K562 (cell line): Measurements from ENCODE around the gene PANX1. TPM values are rescaled to one million over a fixed set of nuclear protein-coding genes. Genes with fewer than 3 reads are reported as not detected.

ENCODE experiments used
- ATAC-seq: fragments of 200-7000 bp; cut with Tn5 transposase; 3 replicates; pipeline ENCODE4 v1.9.1; 2020; ENCODE audit warnings: moderate library complexity
- BruUV-seq: library from RNA; stranded (reverse); fragments of 400-500 nt; replicated peaks from 2 replicates; lab custom pipeline; 2021; lab: Mats Ljungman, UMichigan
- CTCF ChIA-PET: fragments of 300-600 bp; formaldehyde crosslinking; extraction: SDS; loops from one replicate; lab custom pipeline; 2021; ENCODE audit warnings: low intra/inter-chr PET ratio; lab: Yijun Ruan, JAX
- POLR2A ChIA-PET: fragments of 300-600, 350-650 bp; sonication (Branson Sonifier 250); formaldehyde crosslinking; extraction: SDS; loops from one replicate; lab custom pipeline; 2021; ENCODE audit warnings: antibody characterized with exemption, inconsistent platforms; lab: Yijun Ruan, JAX
- DNase-seq, 4 experiments: peaks; one replicate each; pipeline versions ENCODE4 v3.0.0 to v3.0.0-alpha.2; 2011 to 2018; ENCODE audit warnings: low spot score in 3 of 4, mixed read lengths in 3 of 4; ENCODE audit errors: extremely low read depth in 1 of 4
- FAIRE-seq: peaks from 2 replicates; lab custom pipeline; 2011; peaks lifted over from hg19 to GRCh38; lab: Jason Lieb, UNC
- H2AFZ ChIP-seq: 2 replicates; pipeline ENCODE4 v1.6.0; 2011; ENCODE audit warnings: low read depth, low read length, control low read depth, inconsistent platforms
- H3K27ac ChIP-seq: fragments of 200-600 bp; 3 replicates; pipeline ENCODE4 v1.8.0; 2011; ENCODE audit warnings: low read depth, mild to moderate bottlenecking, control low read depth, inconsistent platforms, low read length, moderate library complexity, mixed read lengths; ENCODE audit errors: extremely low read depth
- H3K27me3 ChIP-seq, 2 experiments: fragments of 300-600 bp in 1 of 2; 2 replicates in 1 of 2; 3 replicates in 1 of 2; pipeline versions ENCODE4 v1.6.0 to v1.8.0; 2011; ENCODE audit warnings: inconsistent platforms in 2 of 2, low read length in 2 of 2, mild to moderate bottlenecking in 1 of 2, mixed read lengths in 1 of 2, moderate library complexity in 1 of 2; ENCODE audit not compliant: control insufficient read depth in 2 of 2, insufficient read depth in 2 of 2
- H3K36me3 ChIP-seq: fragments of 300-600 bp; 3 replicates; pipeline ENCODE4 v1.8.0; 2011; ENCODE audit warnings: mild to moderate bottlenecking, low read length, inconsistent platforms; ENCODE audit not compliant: control insufficient read depth, insufficient read depth
- H3K4me1 ChIP-seq, 2 experiments: fragments of 200-600 bp in 1 of 2; replicated peaks in 1 of 2; 2 replicates in 1 of 2; 3 replicates in 1 of 2; pipeline versions ENCODE4 v1.5.1 to v1.8.0; 2011; ENCODE audit warnings: inconsistent platforms in 2 of 2, low read length in 2 of 2, mild to moderate bottlenecking in 1 of 2, mixed read lengths in 1 of 2, moderate library complexity in 1 of 2; ENCODE audit not compliant: control insufficient read depth in 2 of 2, insufficient read depth in 2 of 2
- H3K4me2 ChIP-seq: 2 replicates; pipeline ENCODE4 v1.6.1; 2011; ENCODE audit warnings: low read length, control low read depth, inconsistent platforms, mixed read lengths; ENCODE audit not compliant: insufficient read depth
- H3K4me3 ChIP-seq: fragments of 200-600 bp; sonication (generic), shearing (Covaris generic); 2 replicates; pipeline ENCODE4 v1.5.1; 2016; ENCODE audit warnings: control low read depth, inconsistent platforms
- H3K79me2 ChIP-seq: fragments of 200-600 bp; 3 replicates; pipeline ENCODE4 v1.8.0; 2011; ENCODE audit warnings: low read length, inconsistent platforms; ENCODE audit not compliant: control insufficient read depth, insufficient read depth
- H3K9ac ChIP-seq, 2 experiments: 2 replicates each; pipeline versions ENCODE4 v1.6.0 to v1.6.1; 2011; ENCODE audit warnings: low read depth in 2 of 2, low read length in 2 of 2, control low read depth in 1 of 2, inconsistent platforms in 1 of 2, mild to moderate bottlenecking in 1 of 2, mixed read lengths in 1 of 2; ENCODE audit not compliant: insufficient read depth in 1 of 2
- H3K9me1 ChIP-seq: one replicate; pipeline ENCODE4 v1.6.0; 2011; ENCODE audit warnings: inconsistent platforms, mild to moderate bottlenecking, low read length, moderate library complexity; ENCODE audit not compliant: control insufficient read depth, insufficient read depth
- H3K9me3 ChIP-seq: replicated peaks from 2 replicates; pipeline ENCODE4 v1.5.1; 2011; ENCODE audit warnings: low read depth, low read length, inconsistent platforms; ENCODE audit not compliant: control insufficient read depth, insufficient read depth
- H4K20me1 ChIP-seq: replicated peaks from 2 replicates; pipeline ENCODE4 v1.6.1; 2011; ENCODE audit warnings: low read length, inconsistent platforms, mixed read lengths; ENCODE audit not compliant: control insufficient read depth, insufficient read depth
- ATF1 ChIP-seq, 2 experiments: fragments of 450-650 bp in 1 of 2; IDR thresholded peaks; 2 replicates each; pipeline ENCODE4 v1.6.1; 2016; ENCODE audit warnings: missing compliant biosample characterization in 1 of 2, missing genetic modification characterization in 1 of 2
- C11orf30 ChIP-seq: fragments of 450-650 bp; IDR thresholded peaks from 2 replicates; pipeline ENCODE4 v1.6.1; 2016; ENCODE audit warnings: low read depth, mild to moderate bottlenecking
- CBX1 ChIP-seq: sonication (generic); IDR thresholded peaks from 2 replicates; pipeline ENCODE4 v1.6.1; 2016; ENCODE audit warnings: antibody characterized with exemption, low read depth, mild to moderate bottlenecking
- DIDO1 ChIP-seq: fragments of 450-650 bp; IDR thresholded peaks from 2 replicates; pipeline ENCODE4 v1.6.1; 2016; ENCODE audit warnings: low read depth, missing biosample characterization, missing genetic modification characterization
- ELK3 ChIP-seq: fragments of 450-650 bp; formaldehyde crosslinking; IDR thresholded peaks from 2 replicates; pipeline ENCODE4 v1.4.0; 2020; ENCODE audit warnings: mild to moderate bottlenecking
- HNRNPK ChIP-seq: fragments of 200-400 bp; formaldehyde crosslinking; IDR thresholded peaks from one replicate; pipeline ENCODE4 v1.6.1; 2018; ENCODE audit warnings: mild to moderate bottlenecking, low read depth, low read length; ENCODE audit not compliant: poor library complexity, severe bottlenecking
- KDM1A ChIP-seq, 2 experiments: fragments of 450-650 bp; IDR thresholded peaks; 2 replicates each; pipeline ENCODE4 v1.6.1; 2016; ENCODE audit warnings: mild to moderate bottlenecking in 2 of 2
- KLF6 ChIP-seq: fragments of 250-450 bp; sonication (Bioruptor Pico); IDR thresholded peaks from 2 replicates; pipeline ENCODE4 v1.4.0; 2020; ENCODE audit warnings: mild to moderate bottlenecking, moderate library complexity, borderline replicate concordance
- MCM3 ChIP-seq: fragments of 450-650 bp; IDR thresholded peaks from 2 replicates; pipeline ENCODE4 v1.6.1; 2016
- NCOA4 ChIP-seq: fragments of 450-650 bp; IDR thresholded peaks from 2 replicates; pipeline ENCODE4 v1.6.1; 2018; ENCODE audit warnings: mild to moderate bottlenecking; ENCODE audit not compliant: partially characterized antibody
- NFXL1 ChIP-seq: fragments of 450-650 bp; formaldehyde crosslinking; IDR thresholded peaks from 2 replicates; pipeline ENCODE4 v1.4.0; 2021; ENCODE audit warnings: mild to moderate bottlenecking
- NR2C1 ChIP-seq, 2 experiments: fragments of 450-650 bp; IDR thresholded peaks; 2 replicates each; pipeline ENCODE4 v1.6.1; 2017; ENCODE audit warnings: mild to moderate bottlenecking in 2 of 2, antibody characterized with exemption in 1 of 2, inconsistent platforms in 1 of 2, missing compliant biosample characterization in 1 of 2, missing genetic modification characterization in 1 of 2
- PTBP1 ChIP-seq: fragments of 200-400 bp; formaldehyde crosslinking; IDR thresholded peaks from 2 replicates; pipeline ENCODE4 v1.6.1; 2017; ENCODE audit warnings: low read depth, low read length
- RNF2 ChIP-seq: sonication (generic); IDR thresholded peaks from 2 replicates; pipeline ENCODE4 v1.6.1; 2016
- SRSF3 ChIP-seq: fragments of 200-400 bp; formaldehyde crosslinking; IDR thresholded peaks from 2 replicates; pipeline ENCODE4 v1.6.1; 2016; ENCODE audit warnings: mild to moderate bottlenecking, low read length, moderate library complexity; ENCODE audit not compliant: insufficient read depth
- ZNF311 ChIP-seq: fragments of 250-450 bp; sonication (Bioruptor Pico); IDR thresholded peaks from 2 replicates; pipeline ENCODE4 v1.4.0; 2020; ENCODE audit warnings: mild to moderate bottlenecking, moderate library complexity
- ZZZ3 ChIP-seq: fragments of 450-650 bp; IDR thresholded peaks from 2 replicates; pipeline ENCODE4 v1.6.1; 2016; ENCODE audit warnings: antibody characterized with exemption, mild to moderate bottlenecking, moderate library complexity
- WGBS: fragments of 100-300 bp; shearing (Covaris generic); methylation state at CpG from one replicate; pipeline ENCODE4 v1.1.6; 2016; ENCODE audit warnings: low coverage, mixed read lengths; ENCODE audit not compliant: insufficient coverage; ENCODE audit errors: missing lambda C conversion rate; 5-methylcytosine and 5-hydroxymethylcytosine counted together
- in situ Hi-C: fragments of 300-500 bp; cut with MboI; formaldehyde crosslinking; loops from 4 replicates; pipeline ENCODE4 v1.15.0; 2018; ENCODE audit warnings: inconsistent platforms, mixed read lengths
- intact Hi-C: fragments of 100-400 bp; cut with micrococcal nuclease; formaldehyde crosslinking; loops from 2 replicates; pipeline ENCODE4 v1.14.2; 2022
- polyA plus RNA-seq, 8 experiments: library from polyadenylated mRNA; depleted of rRNA in 4 of 8; stranded (reverse) in 5 of 8; unstranded in 3 of 8; fragments of >200 nt; fragmentation: Nextera tagmentation in 2 of 8; fragmentation: Illumina TruSeq in 1 of 8; extraction: Ambion mirVana in 2 of 8; extraction: Trizol in 1 of 8; gene quantifications; 2 replicates each; pipeline versions ENCODE4 v1.2.1 to v1.2.3, GENCODE V29; 2011 to 2014; ENCODE audit warnings: inconsistent platforms in 1 of 8, missing spikeins in 1 of 8
- total RNA-seq, 7 experiments: library from RNA; depleted of rRNA in 6 of 7; stranded (reverse); fragments of >200 nt in 6 of 7; fragmentation: Illumina TruSeq in 2 of 7; extraction: Trizol in 2 of 7; gene quantifications; 2 replicates each; pipeline versions ENCODE4 v1.2.1 to v1.2.3, GENCODE V29; 2011 to 2021; ENCODE audit warnings: low replicate concordance in 1 of 7
- TF ChIP-seq, protein P1 (sequence below): fragments of 200-400 bp; formaldehyde crosslinking; IDR thresholded peaks from 2 replicates; pipeline ENCODE4 v1.6.1; 2017; ENCODE audit warnings: mild to moderate bottlenecking, low read depth, low read length, moderate library complexity
- TF ChIP-seq, protein P2 (sequence below), 2 experiments: fragments of 250-450 bp in 1 of 2; fragments of 450-650 bp in 1 of 2; sonication (Bioruptor Pico) in 1 of 2; IDR thresholded peaks; 2 replicates each; pipeline versions ENCODE4 v1.6.1 to v1.8.0; 2016 to 2021; ENCODE audit warnings: mild to moderate bottlenecking in 2 of 2, moderate library complexity in 2 of 2, missing compliant biosample characterization in 1 of 2, missing genetic modification characterization in 1 of 2
- TF ChIP-seq, protein P3 (sequence below): fragments of 450-650 bp; formaldehyde crosslinking; IDR thresholded peaks from 2 replicates; pipeline ENCODE4 v1.4.0; 2022; ENCODE audit warnings: mild to moderate bottlenecking, moderate library complexity

PANX1 gene
- total and polyA plus RNA-seq, 9 of the 15 experiments (the other 6 are each of a cell fraction or from before 2014, with no cell fraction given), result 1.9 to 14.8 (median 10.1) TPM

GRCh38 chr11:94144664-94145063 is 16.0 kb downstream of the PANX1 start:
- POLR2A ChIA-PET, result interaction anchor here (0.6 to 1.0 kb wide), 2 partner anchors 9 to 213 kb away, joined by 3 to 5 read pairs; no protein-coding TSS in a partner anchor
- Histone ChIP-seq H3K79me2 (peaks cover 76% of the 10 kb centered on the region), H3K4me3 (no peak overlapping the region), H3K27me3 (no peaks in the 10 kb centered on the region), H3K27ac (no peak overlapping the region), H2AFZ (no peak overlapping the region), H3K9me1 (no peaks in the 10 kb centered on the region), H4K20me1 (no peaks in the 10 kb centered on the region), H3K9me3 (no peaks in the 10 kb centered on the region), H3K9ac (no peak overlapping the region), H3K4me1 (peaks cover 15 to 38% of the 10 kb centered on the region in 2 experiments), H3K4me2 (no peak overlapping the region), H3K36me3 (no peaks in the 10 kb centered on the region)
- BruUV-seq, result no TSS peak
- CTCF ChIA-PET, result no interaction called here
- ATAC-seq, result no peak
- FAIRE-seq, result no peak
- intact Hi-C loops (no loop called here), in situ Hi-C loops (no loop called here)
- WGBS, result 55% methylated on average over 1 of the region's 1 CpG
- DNase-seq, result no peak
- TF ChIP-seq NR2C1 (IDR thresholded peaks at IDR 0.05) (no peak), NR2C1 (tag; IDR thresholded peaks at IDR 0.05) (no peak), DIDO1 (tag) (no peak), ATF1 (CRISPR knock-in tag; IDR thresholded peaks at IDR 0.05) (no peak), ATF1 (tag; IDR thresholded peaks at IDR 0.05) (no peak), KDM1A (IDR thresholded peaks at IDR 0.05) (peak; percentile 16 to 29; a peak in 1 of 4 replicates), SRSF3 (no peak), MCM3 (no peak), ELK3 (CRISPR knock-in tag) (no peak), CBX1 (no peak), PTBP1 (no peak), NFXL1 (CRISPR knock-in tag) (no peak), KLF6 (no peak), ZNF311 (no peak), HNRNPK (no peak), NCOA4 (no peak), RNF2 (no peak), C11orf30 (no peak), ZZZ3 (no peak)
- TF ChIP-seq, protein P1, sequence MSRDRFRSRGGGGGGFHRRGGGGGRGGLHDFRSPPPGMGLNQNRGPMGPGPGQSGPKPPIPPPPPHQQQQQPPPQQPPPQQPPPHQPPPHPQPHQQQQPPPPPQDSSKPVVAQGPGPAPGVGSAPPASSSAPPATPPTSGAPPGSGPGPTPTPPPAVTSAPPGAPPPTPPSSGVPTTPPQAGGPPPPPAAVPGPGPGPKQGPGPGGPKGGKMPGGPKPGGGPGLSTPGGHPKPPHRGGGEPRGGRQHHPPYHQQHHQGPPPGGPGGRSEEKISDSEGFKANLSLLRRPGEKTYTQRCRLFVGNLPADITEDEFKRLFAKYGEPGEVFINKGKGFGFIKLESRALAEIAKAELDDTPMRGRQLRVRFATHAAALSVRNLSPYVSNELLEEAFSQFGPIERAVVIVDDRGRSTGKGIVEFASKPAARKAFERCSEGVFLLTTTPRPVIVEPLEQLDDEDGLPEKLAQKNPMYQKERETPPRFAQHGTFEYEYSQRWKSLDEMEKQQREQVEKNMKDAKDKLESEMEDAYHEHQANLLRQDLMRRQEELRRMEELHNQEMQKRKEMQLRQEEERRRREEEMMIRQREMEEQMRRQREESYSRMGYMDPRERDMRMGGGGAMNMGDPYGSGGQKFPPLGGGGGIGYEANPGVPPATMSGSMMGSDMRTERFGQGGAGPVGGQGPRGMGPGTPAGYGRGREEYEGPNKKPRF, result no peak
- TF ChIP-seq, protein P2, sequence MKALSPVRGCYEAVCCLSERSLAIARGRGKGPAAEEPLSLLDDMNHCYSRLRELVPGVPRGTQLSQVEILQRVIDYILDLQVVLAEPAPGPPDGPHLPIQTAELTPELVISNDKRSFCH (CRISPR knock-in tag; IDR thresholded peaks at IDR 0.05), result no peak
- TF ChIP-seq, protein P2 (tag; IDR thresholded peaks at IDR 0.05), result no peak
- TF ChIP-seq, protein P3, sequence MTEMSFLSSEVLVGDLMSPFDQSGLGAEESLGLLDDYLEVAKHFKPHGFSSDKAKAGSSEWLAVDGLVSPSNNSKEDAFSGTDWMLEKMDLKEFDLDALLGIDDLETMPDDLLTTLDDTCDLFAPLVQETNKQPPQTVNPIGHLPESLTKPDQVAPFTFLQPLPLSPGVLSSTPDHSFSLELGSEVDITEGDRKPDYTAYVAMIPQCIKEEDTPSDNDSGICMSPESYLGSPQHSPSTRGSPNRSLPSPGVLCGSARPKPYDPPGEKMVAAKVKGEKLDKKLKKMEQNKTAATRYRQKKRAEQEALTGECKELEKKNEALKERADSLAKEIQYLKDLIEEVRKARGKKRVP (CRISPR knock-in tag), result no peak
